Skeletal muscle tissue (tissue), 4 donors: Measurements from ENCODE around the gene PLCXD1. TPM values are rescaled to one million over a fixed set of nuclear protein-coding genes. Genes with fewer than 3 reads are reported as not detected.
A peak's percentile ranks its signal among the peaks of the same experiment; 100 is the strongest.
"Not testable (repeated sequence)": the region's sequence is repeated elsewhere in the genome, so short reads cannot be mapped to it uniquely, and the experiment has no call there.

ENCODE experiments used
- H3K27ac ChIP-seq: one replicate; pipeline ENCODE4 v1.7.0; 2013; ENCODE audit warnings: mild to moderate bottlenecking, low read depth, low read length, inconsistent platforms
- H3K27me3 ChIP-seq, 3 donors: one replicate each; pipeline ENCODE4 v1.7.0; 2013; ENCODE audit warnings: low read length in 3 of 3; ENCODE audit not compliant: control insufficient read depth in 3 of 3, insufficient read depth in 3 of 3
- H3K36me3 ChIP-seq, 3 donors: one replicate each; pipeline ENCODE4 v1.7.0; 2013; ENCODE audit warnings: low read length in 3 of 3; ENCODE audit not compliant: control insufficient read depth in 3 of 3, insufficient read depth in 3 of 3
- H3K4me1 ChIP-seq, 3 donors: one replicate each; pipeline ENCODE4 v1.7.0; 2013; ENCODE audit warnings: low read length in 3 of 3, mild to moderate bottlenecking in 3 of 3; ENCODE audit not compliant: control insufficient read depth in 3 of 3, insufficient read depth in 3 of 3
- H3K4me3 ChIP-seq, 3 donors: one replicate each; pipeline ENCODE4 v1.7.0; 2013; ENCODE audit warnings: low read length in 3 of 3
- H3K9ac ChIP-seq, 3 donors: one replicate each; pipeline ENCODE4 v1.7.0; 2013; ENCODE audit warnings: low read length in 3 of 3, mild to moderate bottlenecking in 3 of 3, moderate library complexity in 2 of 3, low read depth in 1 of 3
- H3K9me3 ChIP-seq, 3 donors: one replicate each; pipeline ENCODE4 v1.7.0; 2013; ENCODE audit warnings: low read length in 3 of 3; ENCODE audit not compliant: control insufficient read depth in 3 of 3
- total RNA-seq: library from RNA; depleted of rRNA; stranded (reverse); fragments of >200 nt; gene quantifications from one replicate; pipeline ENCODE4 v1.2.3, GENCODE V29; 2014
- donor health status: Osteomylitis.

The PLCXD1 gene
- total RNA-seq, 1 donor from 2014 or later: 5.2 TPM

DNA sequence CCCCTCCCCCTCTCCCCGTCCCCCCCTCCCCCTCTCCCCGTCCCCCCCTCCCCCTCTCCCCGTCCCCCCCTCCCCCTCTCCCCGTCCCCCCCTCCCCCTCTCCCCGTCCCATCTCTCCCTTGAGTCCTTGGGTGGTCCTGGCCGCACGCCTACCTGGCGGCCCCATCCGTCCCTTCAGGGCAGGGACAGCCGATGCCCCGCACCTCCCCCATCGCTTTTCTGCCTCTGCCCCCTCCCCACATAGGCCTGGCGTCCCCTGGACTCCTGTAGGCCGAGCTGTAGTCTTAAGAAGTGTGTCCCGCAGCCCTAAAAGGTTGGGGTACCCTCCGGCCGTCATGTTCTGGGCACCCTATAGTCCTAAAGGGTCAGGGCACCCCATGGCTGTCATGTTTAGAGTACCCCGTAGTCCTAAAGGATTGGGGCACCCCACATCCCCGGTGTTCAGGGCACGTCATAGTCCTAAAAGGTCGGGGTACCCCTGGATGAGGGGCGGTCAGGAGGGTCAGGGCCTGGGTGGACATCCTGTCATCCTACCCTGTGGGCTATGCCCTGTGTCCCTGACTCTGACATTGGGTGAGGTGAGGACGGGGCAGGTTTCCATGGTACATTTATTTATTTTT is 48.2 kb downstream of the PLCXD1 start:
- peaks cover 7 to 12% (median 8%) of the 10 kb centered on the region in 3 donors for H3K4me1 ChIP-seq
- peaks cover 8 to 16% (median 10%) of the 10 kb centered on the region in 3 donors for H3K36me3 ChIP-seq
- no peak overlapping the region for H3K4me3 ChIP-seq
- H3K9ac ChIP-seq: no peak overlapping the region
- peaks cover 10 to 22% (median 12%) of the 10 kb centered on the region in 3 donors for H3K27me3 ChIP-seq
- H3K9me3 ChIP-seq: no peaks in the 10 kb centered on the region
- H3K27ac ChIP-seq: no peak overlapping the region

- not testable (repeated sequence) for H3K4me3 ChIP-seq, H3K9me3 ChIP-seq, H3K9ac ChIP-seq, H3K27ac ChIP-seq
- Histone ChIP-seq H3K36me3 (peaks cover 11 to 20% (median 11%) of the 10 kb centered on the region in 3 donors), H3K4me1 (peaks cover 7 to 12% (median 8%) of the 10 kb centered on the region in 3 donors), H3K27me3 (peaks cover 10 to 17% (median 12%) of the 10 kb centered on the region in 3 donors)
These were observed 49.1 kb downstream of the PLCXD1 start for GRCh38 chrX:330141-330725.

- Histone ChIP-seq H3K4me3 (peak overlapping the region; percentile 9 to 63 (median 52)), H3K9ac (peak overlapping the region in 2 of 3 donors; percentile 14 to 74), H3K9me3 (no peaks in the 10 kb centered on the region), H3K27ac (no peak overlapping the region), H3K27me3 (peaks cover 10 to 17% (median 12%) of the 10 kb centered on the region in 3 donors), H3K36me3 (peaks cover 11 to 23% (median 16%) of the 10 kb centered on the region in 3 donors), H3K4me1 (peaks cover 7 to 12% (median 8%) of the 10 kb centered on the region in 3 donors)
These were observed 49.6 kb downstream of the PLCXD1 start for GRCh38 chrX:330726-331150.

- Histone ChIP-seq H3K27ac (no peak overlapping the region), H3K27me3 (peaks cover 10 to 14% (median 12%) of the 10 kb centered on the region in 3 donors), H3K4me1 (peaks cover 7 to 12% (median 8%) of the 10 kb centered on the region in 3 donors), H3K9me3 (no peaks in the 10 kb centered on the region), H3K9ac (peak overlapping the region in 2 of 3 donors; percentile 14 to 74), H3K36me3 (peaks cover 17 to 27% (median 18%) of the 10 kb centered on the region in 3 donors), H3K4me3 (peak overlapping the region; percentile 9 to 63 (median 52))
These were observed 50.1 kb downstream of the PLCXD1 start for GRCh38 chrX:331151-331824.

- Histone ChIP-seq H3K4me1 (peaks cover 7 to 12% (median 8%) of the 10 kb centered on the region in 3 donors), H3K4me3 (no peak overlapping the region), H3K9ac (peak overlapping the region in 2 of 3 donors; percentile 14 to 74), H3K9me3 (no peaks in the 10 kb centered on the region), H3K27ac (no peak overlapping the region), H3K27me3 (peaks cover 10 to 14% (median 12%) of the 10 kb centered on the region in 3 donors), H3K36me3 (peaks cover 18 to 29% (median 25%) of the 10 kb centered on the region in 3 donors)
These were observed 50.8 kb downstream of the PLCXD1 start for GRCh38 chrX:331825-332495.

- Histone ChIP-seq H3K27ac (no peak overlapping the region), H3K4me3 (no peak overlapping the region), H3K9ac (no peak overlapping the region), H3K27me3 (peaks cover 9 to 14% (median 12%) of the 10 kb centered on the region in 3 donors), H3K9me3 (no peaks in the 10 kb centered on the region), H3K4me1 (peaks cover 7 to 12% (median 8%) of the 10 kb centered on the region in 3 donors), H3K36me3 (peaks cover 21 to 32% (median 28%) of the 10 kb centered on the region in 3 donors)
These were observed 51.3 kb downstream of the PLCXD1 start for GRCh38 chrX:332496-332860.

GRCh38 chrX:332916-333610 is 51.9 kb downstream of the PLCXD1 start:
- H3K36me3 ChIP-seq: peaks cover 27 to 38% (median 33%) of the 10 kb centered on the region in 3 donors
- H3K27me3 ChIP-seq: peaks cover 5 to 14% (median 12%) of the 10 kb centered on the region in 3 donors
- H3K9me3 ChIP-seq: no peaks in the 10 kb centered on the region

GRCh38 chrX:333611-334311 is 52.6 kb downstream of the PLCXD1 start:
- Histone ChIP-seq H3K9me3 (no peaks in the 10 kb centered on the region), H3K27me3 (peaks cover 5 to 14% (median 12%) of the 10 kb centered on the region in 3 donors), H3K9ac (no peak overlapping the region), H3K27ac (no peak overlapping the region), H3K36me3 (peaks cover 29 to 43% (median 40%) of the 10 kb centered on the region in 3 donors), H3K4me3 (no peak overlapping the region), H3K4me1 (peaks cover 7 to 12% (median 8%) of the 10 kb centered on the region in 3 donors)

More at GRCh38 chrX:332916-333610, 51.9 kb downstream of the PLCXD1 start:
- peaks cover 7 to 12% (median 8%) of the 10 kb centered on the region in 3 donors for H3K4me1 ChIP-seq
- H3K27ac ChIP-seq: no peak overlapping the region
- H3K4me3 ChIP-seq: no peak overlapping the region
- H3K9ac ChIP-seq: no peak overlapping the region
